GM21447 (cell line): ENCODE measurements around the gene DNA2.
A peak's percentile ranks its signal among the peaks of the same experiment; 100 is the strongest.

Experiments used
- ATAC-seq: cut with Tn5 transposase; IDR thresholded peaks from one replicate; pipeline ENCODE4 v1.9.1; 2021; ENCODE audit not compliant: unreplicated experiment

Gene DNA2

GRCh38 chr10:68446179-68446578 lies 25.6 kb downstream of the DNA2 start:
- no peak for ATAC-seq

- no peak for ATAC-seq
Observed at GRCh38 chr10:68442971-68443370, 28.8 kb downstream of the DNA2 start.

- ATAC-seq: no peak
Observed at GRCh38 chr10:68440898-68441297, 30.9 kb downstream of the DNA2 start.

- ATAC-seq: no peak
Observed at GRCh38 chr10:68435803-68436202, 36.0 kb downstream of the DNA2 start.

- ATAC-seq: no peak
Observed at GRCh38 chr10:68434657-68435056, 37.1 kb downstream of the DNA2 start.

GRCh38 chr10:68428396-68429104 lies 43.2 kb downstream of the DNA2 start:
- ATAC-seq: no peak

GRCh38 chr10:68424454-68425014 lies 47.2 kb downstream of the DNA2 start:
- no peak for ATAC-seq

GRCh38 chr10:68423522-68423921 lies 48.3 kb downstream of the DNA2 start:
- no peak for ATAC-seq

GRCh38 chr10:68419376-68419775 lies 52.4 kb downstream of the DNA2 start:
- ATAC-seq: no peak

GRCh38 chr10:68408898-68409518 lies 62.8 kb downstream of the DNA2 start:
- no peak for ATAC-seq

GRCh38 chr10:68406815-68407548 lies 64.8 kb downstream of the DNA2 start, which contains the start of gene RUFY2:
Gene RUFY2 (minus strand): TSS chr10:68407277. CDS start chr10:68407189, 88 bp downstream.
- peak; percentile 88 for ATAC-seq

- ATAC-seq: peak; percentile 48
Observed at GRCh38 chr10:68406111-68406814, 65.5 kb downstream of the DNA2 start.

- ATAC-seq: no peak
Observed at GRCh38 chr10:68403701-68404100, 68.1 kb downstream of the DNA2 start.

- no peak for ATAC-seq
Observed at GRCh38 chr10:68402276-68402675, 69.5 kb downstream of the DNA2 start.

- no peak for ATAC-seq
Observed at GRCh38 chr10:68397005-68397404, 74.8 kb downstream of the DNA2 start.

- no peak for ATAC-seq
Observed at GRCh38 chr10:68385740-68386139, 86.0 kb downstream of the DNA2 start.

GRCh38 chr10:68371604-68372003 lies 100.2 kb downstream of the DNA2 start:
- no peak for ATAC-seq

- no peak for ATAC-seq
Observed at GRCh38 chr10:68367121-68367520, 104.7 kb downstream of the DNA2 start.

GRCh38 chr10:68366600-68366999 lies 105.2 kb downstream of the DNA2 start:
- no peak for ATAC-seq

GRCh38 chr10:68365611-68366010 lies 106.2 kb downstream of the DNA2 start:
- ATAC-seq: no peak
